ENCODE data around the gene SOD1.
A peak's percentile ranks its signal among the peaks of the same experiment; 100 is the strongest.

Gene SOD1

GRCh38 chr21:31707499-31707898, 48.0 kb downstream of the SOD1 start:
- TF ChIP-seq CTCF (IDR thresholded peaks at IDR 0.05; ENCODE audit: low read depth, low read length) = no peak
- in situ Hi-C loops (cut with HindIII; ENCODE audit: low sequenced_read_pairs) = no loop called here
- H3K4me3 ChIP-seq (ENCODE audit: low read depth, low read length) = no peak overlapping the region
- DNase-seq (ENCODE audit: low read depth, low spot score) = no peak

DNA sequence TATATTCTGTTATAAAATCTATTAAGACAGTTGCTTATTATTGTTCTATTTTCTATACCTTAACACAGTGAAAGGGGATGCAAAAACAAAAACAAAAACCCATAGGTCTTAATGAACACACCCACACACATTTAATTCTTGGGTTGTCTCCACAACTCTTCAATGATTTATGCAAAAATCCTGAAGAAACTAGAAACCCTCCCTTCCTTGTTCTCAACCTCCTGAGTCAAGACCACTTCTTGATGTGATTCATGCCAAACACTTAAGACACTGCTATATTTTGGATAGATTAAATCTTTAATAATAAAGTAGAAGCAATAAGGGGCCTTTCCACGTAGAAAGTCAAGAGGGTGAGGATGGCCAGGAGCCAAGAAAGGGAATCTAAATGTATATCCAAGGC, 49.0 kb downstream of the SOD1 start:
- in situ Hi-C loops (cut with HindIII; ENCODE audit: low sequenced_read_pairs) = no loop called here
- TF ChIP-seq CTCF (IDR thresholded peaks at IDR 0.05; ENCODE audit: low read depth, low read length) = no peak
- no peak overlapping the region for H3K4me3 ChIP-seq (ENCODE audit: low read depth, low read length)
- DNase-seq (ENCODE audit: low read depth, low spot score) = no peak

DNA sequence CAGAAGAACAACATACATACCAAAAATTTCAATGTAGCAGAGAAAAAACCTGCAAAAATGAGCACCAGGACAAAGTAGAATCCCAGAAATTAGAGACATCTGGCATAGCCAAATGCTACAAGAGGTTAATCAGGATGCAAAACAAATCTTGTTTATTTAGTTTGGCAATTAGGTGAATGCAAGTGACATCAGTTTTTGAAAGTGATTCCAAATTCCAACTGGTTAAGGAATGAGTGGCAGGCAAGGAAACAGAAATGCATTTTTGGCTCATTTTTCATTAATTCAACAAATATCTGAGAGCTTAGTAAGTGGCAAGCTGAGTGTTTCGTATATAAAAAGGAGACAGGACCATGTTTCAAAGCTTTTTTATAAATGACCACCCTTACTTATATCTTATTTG, 51.1 kb downstream of the SOD1 start:
- H3K4me3 ChIP-seq (ENCODE audit: low read depth, low read length) = no peak overlapping the region
- no peak for TF ChIP-seq CTCF (IDR thresholded peaks at IDR 0.05; ENCODE audit: low read depth, low read length)
- DNase-seq (ENCODE audit: low read depth, low spot score) = peak; percentile 42
- in situ Hi-C loops (cut with HindIII; ENCODE audit: low sequenced_read_pairs) = no loop called here

DNA sequence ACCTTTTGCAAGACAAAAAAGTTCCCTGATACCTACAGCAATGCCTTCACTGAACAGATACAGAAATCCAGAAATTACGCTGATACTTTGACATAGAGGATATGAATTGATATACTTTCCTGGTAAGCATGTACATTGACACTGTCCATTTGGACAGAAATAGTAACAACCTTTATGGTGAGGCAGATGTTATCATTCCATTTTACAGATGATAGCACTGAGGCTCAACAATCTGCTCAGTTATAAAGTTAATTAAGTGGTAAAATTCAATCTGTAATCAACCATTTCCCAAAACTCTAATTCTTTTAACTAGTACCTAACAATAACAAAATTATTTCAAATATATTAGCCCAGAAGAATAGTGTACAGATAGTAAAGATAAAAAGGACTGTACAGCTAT, 51.8 kb downstream of the SOD1 start:
- in situ Hi-C loops (cut with HindIII; ENCODE audit: low sequenced_read_pairs) = no loop called here
- H3K4me3 ChIP-seq (ENCODE audit: low read depth, low read length) = no peak overlapping the region
- TF ChIP-seq CTCF (IDR thresholded peaks at IDR 0.05; ENCODE audit: low read depth, low read length) = no peak
- no peak for DNase-seq (ENCODE audit: low read depth, low spot score)

GRCh38 chr21:31711745-31712285, 52.3 kb downstream of the SOD1 start:
- no peak overlapping the region for H3K4me3 ChIP-seq (ENCODE audit: low read depth, low read length)
- no peak for DNase-seq (ENCODE audit: low read depth, low spot score)
- in situ Hi-C loops (cut with HindIII; ENCODE audit: low sequenced_read_pairs) = no loop called here
- TF ChIP-seq CTCF (IDR thresholded peaks at IDR 0.05; ENCODE audit: low read depth, low read length) = no peak

GRCh38 chr21:31713115-31713514, 53.6 kb downstream of the SOD1 start:
- DNase-seq (ENCODE audit: low read depth, low spot score) = no peak
- in situ Hi-C loops (cut with HindIII; ENCODE audit: low sequenced_read_pairs) = no loop called here
- TF ChIP-seq CTCF (IDR thresholded peaks at IDR 0.05; ENCODE audit: low read depth, low read length) = no peak
- H3K4me3 ChIP-seq (ENCODE audit: low read depth, low read length) = no peak overlapping the region
